Activated CD8-positive, alpha-beta memory T cell treated with anti-CD3 and anti-CD28 coated beads, Interleukin-2, amount 50 U/mL, for 48 hours (primary cell): Measurements from ENCODE around the gene ERBB4.

Source experiments
- DNase-seq: peaks from one replicate; pipeline ENCODE4 v3.0.0-alpha.2; 2020

Gene ERBB4

GRCh38 chr2:212538305-212539071 lies at the start of gene ERBB4:
ERBB4 (minus strand) TSS chr2:212538802; CDS start chr2:212538530, 272 bp downstream.
- DNase-seq = peak; percentile 50

GRCh38 chr2:212580117-212580516 lies 41.5 kb upstream of the ERBB4 start:
- no peak for DNase-seq

- DNase-seq = no peak
Observed at GRCh38 chr2:212556296-212556695, 17.7 kb upstream of the ERBB4 start.

DNA sequence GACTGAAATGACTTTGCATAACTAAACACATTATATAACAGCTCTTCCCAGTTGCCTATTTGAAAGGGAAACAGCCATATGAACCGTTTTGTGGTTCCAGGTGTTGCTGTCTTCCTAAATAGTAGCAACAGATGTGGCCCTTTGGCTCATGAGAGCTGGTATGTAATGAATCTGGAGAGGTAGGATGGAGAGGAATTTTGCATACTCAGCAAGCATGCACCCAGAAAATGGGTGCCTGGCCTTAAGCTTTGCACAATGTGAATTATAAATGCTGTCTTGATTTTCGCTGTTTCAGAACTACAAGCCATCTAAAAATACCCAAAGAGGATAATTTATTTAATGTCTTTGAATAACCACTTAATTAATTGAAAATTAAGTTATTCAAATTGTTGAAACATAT lies 15.6 kb upstream of the ERBB4 start:
- no peak for DNase-seq

DNA sequence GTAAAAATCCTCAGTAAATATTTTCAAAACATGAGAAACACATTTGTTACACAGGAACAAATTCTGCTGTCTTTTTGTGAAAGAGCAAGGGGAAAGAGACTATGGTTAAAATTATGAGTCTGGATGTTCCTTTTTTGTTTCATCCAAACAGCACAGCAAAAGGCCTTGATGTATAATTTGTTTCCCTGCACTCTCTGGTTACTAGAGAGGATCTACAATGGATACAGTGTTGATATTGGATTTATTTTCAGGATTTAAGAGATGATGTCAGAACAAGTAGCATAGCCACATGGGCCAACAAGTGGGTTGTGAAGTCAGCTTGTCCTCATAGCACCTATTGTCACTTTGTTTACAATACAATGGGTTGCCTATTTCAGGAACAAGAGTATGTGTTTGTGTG lies 11.3 kb upstream of the ERBB4 start:
- no peak for DNase-seq

DNA sequence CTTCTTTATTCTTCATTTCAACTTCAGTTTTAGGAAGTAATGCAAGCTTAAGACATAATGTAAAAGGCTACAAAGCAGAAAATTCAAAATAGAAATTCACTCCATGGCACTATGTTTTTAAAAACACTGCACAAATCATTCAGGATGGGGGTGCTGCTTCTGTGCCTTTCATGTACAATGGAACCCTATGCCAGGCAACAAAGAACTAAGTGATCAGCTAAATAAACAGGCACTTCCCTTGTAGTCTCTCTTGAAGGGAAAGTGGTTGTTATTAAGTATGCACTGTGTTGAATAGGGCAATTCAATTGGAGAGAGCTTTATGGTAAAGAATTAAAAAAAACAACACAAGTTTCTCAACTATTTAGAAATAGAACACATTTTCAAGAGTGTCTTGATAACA lies 10.9 kb upstream of the ERBB4 start:
- no peak for DNase-seq

GRCh38 chr2:212548455-212548819 lies 9.8 kb upstream of the ERBB4 start:
- no peak for DNase-seq

DNA sequence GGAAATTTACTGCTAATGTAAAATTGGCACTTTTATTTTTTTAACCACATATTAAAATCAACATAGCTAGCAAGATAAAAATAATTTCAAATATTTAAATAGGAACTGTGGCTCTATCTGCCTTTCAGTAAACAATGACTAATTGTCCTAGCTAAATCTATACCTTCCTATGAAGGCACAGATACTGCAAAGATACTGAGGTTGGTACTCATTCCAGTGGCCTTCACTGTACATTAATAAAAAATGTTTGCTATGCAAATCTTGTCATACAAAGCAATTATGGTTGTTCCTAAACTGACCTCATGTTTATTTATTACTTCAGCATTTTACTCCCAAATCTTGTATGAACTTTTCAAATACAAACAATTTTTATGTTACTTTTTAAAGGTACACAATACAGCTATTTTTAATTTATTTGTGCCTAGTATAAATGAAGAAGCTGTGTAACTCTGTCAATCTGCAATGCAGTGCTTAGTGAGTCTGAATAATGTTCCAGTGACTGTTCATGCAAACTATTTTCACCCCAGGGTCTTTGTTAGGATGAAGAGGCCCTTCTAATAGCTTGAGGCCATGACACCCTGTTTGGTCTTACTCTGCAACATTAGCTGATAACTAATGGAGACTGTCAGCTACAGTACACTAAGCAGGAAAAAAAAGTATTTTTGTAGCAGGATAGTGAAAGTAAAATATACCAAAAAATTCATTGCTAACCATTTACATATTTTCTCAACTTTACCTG lies 9.3 kb upstream of the ERBB4 start:
- DNase-seq = no peak

DNA sequence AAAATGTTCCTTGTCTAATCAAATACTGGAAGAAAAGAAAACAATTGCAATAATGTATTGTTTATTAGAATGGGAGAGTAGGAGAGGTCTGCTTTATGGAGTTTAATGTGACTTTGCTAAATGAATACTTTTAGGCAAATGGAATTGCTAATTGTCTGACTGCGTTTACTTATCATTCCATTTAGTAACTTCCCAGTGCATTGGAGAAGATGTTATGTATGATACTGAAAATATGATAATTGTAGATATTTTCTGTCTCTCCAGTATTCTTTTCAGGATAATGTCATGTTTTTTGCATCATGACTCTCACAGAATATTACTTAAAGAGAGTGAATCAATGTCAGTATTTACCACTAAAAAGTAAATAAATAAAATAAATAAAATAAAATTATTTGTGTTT lies 8.1 kb upstream of the ERBB4 start:
- DNase-seq = no peak

GRCh38 chr2:212540341-212540740 lies 1.7 kb upstream of the ERBB4 start:
- DNase-seq = no peak

- no peak for DNase-seq
Observed at GRCh38 chr2:212539072-212539880, 674 bp upstream of the ERBB4 start.

GRCh38 chr2:212537726-212538304 lies 787 bp downstream of the ERBB4 start:
- DNase-seq = peak; percentile 56

DNA sequence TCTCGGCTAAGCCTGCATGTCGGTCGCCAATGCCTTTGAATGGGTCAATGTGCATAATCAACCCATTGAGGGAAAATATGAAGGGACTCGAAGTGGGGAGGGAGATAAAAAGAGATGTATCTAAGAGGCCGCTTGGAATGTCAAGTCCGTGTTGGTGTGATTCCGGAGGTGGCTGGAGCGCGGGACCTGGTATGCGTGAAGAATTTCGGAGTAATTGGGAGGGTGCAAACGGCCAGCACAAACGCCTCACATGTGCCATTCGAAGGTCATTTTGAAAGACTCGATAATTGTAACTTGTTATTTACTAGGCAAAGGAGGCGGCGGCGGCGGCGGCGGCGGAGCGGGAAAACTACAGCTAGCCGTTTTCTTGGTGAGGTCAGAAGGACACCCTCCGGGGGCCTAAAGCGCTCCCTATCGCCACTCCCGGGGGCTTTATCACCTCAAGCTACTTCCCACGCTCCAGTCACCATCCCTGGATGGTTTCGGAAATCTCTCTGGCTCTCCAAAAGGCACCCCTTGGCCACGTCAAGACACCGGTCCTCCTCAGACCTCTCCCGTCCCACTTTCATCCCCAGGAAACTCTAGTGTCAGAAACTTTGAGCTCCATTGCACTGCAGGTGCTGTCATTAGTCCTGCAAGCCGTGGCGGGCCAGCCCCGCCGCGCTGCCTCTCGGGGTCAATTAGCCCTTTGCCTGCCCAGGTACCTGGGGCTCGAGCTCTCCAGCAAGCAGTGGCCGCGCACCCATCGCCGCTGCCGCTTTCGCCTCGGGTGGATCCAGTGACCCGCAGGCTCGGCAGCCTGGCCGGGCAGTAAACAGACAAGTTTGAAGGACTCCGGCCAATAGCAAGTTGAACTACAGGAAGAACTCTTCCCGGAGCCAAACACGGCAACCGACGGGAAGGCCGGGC lies 1.5 kb downstream of the ERBB4 start:
- no peak for DNase-seq

GRCh38 chr2:212535996-212536816 lies 2.4 kb downstream of the ERBB4 start:
- DNase-seq = no peak

GRCh38 chr2:212534336-212534735 lies 4.3 kb downstream of the ERBB4 start:
- DNase-seq = no peak

- DNase-seq = no peak
Observed at GRCh38 chr2:212532585-212532984, 6.0 kb downstream of the ERBB4 start.

DNA sequence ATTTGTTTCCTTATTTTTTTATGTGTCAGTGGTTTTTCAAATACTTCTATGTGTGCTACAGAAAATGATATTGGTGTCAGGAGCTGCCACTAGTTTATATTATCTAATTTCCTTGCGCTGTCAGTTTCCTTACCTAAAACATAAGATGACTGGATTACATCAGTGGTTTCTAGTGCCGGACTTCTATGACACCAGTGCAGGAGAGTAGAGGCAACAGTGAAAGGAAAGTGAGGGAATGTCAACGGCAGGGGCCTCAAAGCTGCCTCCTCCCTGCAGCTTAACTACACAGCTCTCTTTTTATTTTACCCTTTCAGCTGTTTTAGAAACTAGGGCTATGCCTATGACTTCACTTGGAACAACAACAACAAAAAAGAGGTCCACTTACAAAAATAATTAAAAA lies 6.5 kb downstream of the ERBB4 start:
- DNase-seq = no peak

GRCh38 chr2:212531499-212531898 lies 7.1 kb downstream of the ERBB4 start:
- no peak for DNase-seq

GRCh38 chr2:212530991-212531390 lies 7.6 kb downstream of the ERBB4 start:
- no peak for DNase-seq

- no peak for DNase-seq
Observed at GRCh38 chr2:212530373-212530772, 8.2 kb downstream of the ERBB4 start.
